ENCODE results near the gene CTAGE4.
"Not testable (repeated sequence)": the region's sequence is repeated elsewhere in the genome, so short reads cannot be mapped to it uniquely, and the experiment has no call there.

CTAGE4 gene, protein sequence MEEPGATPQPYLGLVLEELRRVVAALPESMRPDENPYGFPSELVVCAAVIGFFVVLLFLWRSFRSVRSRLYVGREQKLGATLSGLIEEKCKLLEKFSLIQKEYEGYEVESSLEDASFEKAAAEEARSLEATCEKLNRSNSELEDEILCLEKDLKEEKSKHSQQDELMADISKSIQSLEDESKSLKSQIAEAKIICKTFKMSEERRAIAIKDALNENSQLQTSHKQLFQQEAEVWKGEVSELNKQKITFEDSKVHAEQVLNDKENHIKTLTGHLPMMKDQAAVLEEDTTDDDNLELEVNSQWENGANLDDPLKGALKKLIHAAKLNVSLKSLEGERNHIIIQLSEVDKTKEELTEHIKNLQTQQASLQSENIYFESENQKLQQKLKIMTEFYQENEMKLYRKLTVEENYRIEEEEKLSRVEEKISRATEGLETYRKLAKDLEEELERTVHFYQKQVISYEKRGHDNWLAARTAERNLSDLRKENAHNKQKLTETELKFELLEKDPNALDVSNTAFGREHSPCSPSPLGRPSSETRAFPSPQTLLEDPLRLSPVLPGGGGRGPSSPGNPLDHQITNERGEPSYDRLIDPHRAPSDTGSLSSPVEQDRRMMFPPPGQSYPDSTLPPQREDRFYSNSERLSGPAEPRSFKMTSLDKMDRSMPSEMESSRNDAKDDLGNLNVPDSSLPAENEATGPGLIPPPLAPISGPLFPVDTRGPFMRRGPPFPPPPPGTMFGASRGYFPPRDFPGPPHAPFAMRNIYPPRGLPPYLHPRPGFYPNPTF

GRCh38 chr7:144183166-144183565 lies at the start of gene CTAGE4:
Gene CTAGE4, plus strand, starts transcription at chr7:144183466. Its CDS starts 38 bp downstream, at chr7:144183504.
- DNase-seq: not testable (repeated sequence)

- no peak for DNase-seq
These were observed 49.1 kb upstream of the CTAGE4 start for GRCh38 chr7:144134116-144134515.

- DNase-seq: no peak
These were observed 45.8 kb upstream of the CTAGE4 start for GRCh38 chr7:144137501-144137900.

- no peak for DNase-seq
These were observed 41.1 kb upstream of the CTAGE4 start for GRCh38 chr7:144142187-144142586.

- no peak for DNase-seq
These were observed 38.8 kb upstream of the CTAGE4 start for GRCh38 chr7:144144426-144144825.

DNA sequence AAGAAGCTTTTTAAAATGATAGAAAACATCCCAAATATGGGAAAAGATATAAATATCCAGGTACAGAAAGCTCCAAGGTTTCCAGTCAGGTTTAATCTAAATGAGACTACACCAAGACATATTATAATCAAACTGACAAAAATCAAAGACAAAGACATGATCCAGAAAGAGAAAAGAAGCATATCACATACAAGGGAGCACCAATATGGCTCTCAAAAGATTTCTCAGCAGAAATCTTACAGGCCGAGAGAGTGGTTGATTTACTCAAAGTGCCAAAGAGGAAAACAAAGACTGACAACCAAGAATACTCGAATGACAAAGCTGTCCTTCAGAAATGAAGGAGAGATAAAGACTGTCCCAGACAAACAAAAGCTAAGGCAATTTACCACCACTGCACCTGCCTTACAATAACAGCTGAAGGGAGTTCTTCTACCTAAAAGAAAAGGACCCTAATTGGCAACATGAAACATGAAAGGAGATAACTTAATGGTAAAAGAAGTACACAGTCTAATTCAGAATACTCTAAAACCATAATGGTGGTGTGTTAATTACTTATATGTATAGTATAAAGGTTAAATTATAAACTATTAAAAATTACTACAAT lies 34.9 kb upstream of the CTAGE4 start:
- DNase-seq: no peak

DNA sequence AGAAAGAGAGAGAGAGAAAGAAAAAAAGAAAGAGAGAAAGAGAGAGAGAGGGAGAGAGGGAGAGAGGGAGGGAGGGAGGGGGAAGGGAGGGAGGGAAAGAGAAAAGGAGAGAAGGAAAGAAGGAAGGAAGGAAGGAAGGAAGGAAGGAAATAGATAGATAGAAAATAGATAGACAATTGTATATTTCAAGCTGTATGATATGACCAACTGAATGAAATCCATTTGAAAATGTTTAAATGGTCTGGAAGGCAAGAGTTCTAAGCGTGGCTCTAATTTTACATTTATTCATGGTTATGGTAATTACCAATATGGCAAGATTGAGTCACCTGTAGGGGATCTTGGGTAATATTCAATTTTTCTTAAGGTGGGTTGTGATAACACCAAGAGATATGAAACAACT lies 24.4 kb upstream of the CTAGE4 start:
- DNase-seq: no peak

DNA sequence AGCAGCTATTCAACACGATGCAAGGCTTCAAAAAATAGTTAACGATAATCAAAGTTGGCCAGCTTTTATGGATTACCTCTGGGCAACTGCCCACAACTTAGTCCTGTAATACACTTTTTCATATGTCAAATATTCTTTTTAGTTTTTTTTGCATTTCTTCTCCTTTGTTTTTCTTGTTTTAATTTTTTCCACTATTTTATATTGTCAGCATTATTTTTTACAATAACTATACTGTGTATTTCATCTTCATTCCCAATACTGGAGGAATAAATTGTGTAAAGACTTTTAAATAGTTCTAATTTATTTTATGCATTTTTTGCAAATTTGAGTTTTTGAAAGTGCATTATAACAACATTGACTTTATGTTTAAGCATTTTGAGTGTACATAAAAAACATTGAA lies 18.5 kb upstream of the CTAGE4 start:
- DNase-seq: no peak

DNA sequence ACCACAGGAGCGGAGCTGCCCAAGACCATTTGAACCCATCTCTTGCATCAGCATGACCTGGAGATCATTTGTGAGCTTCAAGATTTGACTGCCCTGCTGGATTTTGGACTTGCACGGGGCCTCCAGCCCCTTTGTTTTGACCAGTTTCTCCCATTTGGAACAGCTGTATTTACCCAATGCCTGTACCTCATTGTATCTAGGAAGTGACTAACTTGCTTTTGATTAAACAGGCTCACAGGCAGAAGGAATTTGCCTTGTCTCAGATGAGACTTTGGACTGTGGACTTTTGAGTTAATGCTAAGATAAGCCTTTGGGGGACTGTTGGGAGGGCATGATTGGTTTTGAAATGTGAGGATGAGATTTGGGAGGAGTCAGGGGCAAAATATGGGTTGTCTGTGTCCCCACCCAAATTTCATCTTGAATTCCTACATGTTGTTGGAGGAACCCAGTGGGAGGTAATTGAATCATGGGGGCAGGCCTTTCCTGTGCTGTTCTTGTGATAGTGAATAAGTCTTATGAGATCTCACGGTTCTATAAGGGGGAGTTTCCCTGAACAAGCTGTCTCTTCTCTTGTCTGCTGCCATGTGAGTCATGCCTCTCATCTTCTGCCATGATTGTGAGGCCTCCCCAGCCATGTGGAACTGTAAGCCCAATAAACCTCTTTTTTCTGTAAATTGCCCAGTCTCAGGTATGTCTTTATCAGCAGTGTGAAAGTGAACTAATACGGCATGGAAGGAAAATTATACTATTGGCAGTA lies 11.5 kb upstream of the CTAGE4 start:
- DNase-seq: not testable (repeated sequence)

DNA sequence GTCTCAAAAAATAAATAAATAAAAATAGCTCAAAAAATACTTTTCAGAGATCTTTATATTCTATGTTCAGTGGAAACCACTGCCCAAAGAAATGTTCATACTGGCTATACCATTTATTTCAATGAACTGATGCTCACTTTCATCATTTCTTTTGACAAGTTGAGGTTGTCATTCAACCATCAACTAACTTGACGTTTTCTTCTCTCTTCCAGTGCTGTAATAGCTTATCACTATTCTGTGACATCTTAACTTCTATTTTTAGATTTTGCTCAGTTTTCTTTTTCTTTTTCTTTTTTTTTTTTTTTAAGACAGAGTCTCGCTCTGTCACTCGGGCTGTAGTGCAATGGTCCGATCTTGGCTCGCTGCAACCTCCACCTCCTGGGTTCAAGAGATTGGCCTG lies 8.7 kb upstream of the CTAGE4 start:
- DNase-seq: no peak

DNA sequence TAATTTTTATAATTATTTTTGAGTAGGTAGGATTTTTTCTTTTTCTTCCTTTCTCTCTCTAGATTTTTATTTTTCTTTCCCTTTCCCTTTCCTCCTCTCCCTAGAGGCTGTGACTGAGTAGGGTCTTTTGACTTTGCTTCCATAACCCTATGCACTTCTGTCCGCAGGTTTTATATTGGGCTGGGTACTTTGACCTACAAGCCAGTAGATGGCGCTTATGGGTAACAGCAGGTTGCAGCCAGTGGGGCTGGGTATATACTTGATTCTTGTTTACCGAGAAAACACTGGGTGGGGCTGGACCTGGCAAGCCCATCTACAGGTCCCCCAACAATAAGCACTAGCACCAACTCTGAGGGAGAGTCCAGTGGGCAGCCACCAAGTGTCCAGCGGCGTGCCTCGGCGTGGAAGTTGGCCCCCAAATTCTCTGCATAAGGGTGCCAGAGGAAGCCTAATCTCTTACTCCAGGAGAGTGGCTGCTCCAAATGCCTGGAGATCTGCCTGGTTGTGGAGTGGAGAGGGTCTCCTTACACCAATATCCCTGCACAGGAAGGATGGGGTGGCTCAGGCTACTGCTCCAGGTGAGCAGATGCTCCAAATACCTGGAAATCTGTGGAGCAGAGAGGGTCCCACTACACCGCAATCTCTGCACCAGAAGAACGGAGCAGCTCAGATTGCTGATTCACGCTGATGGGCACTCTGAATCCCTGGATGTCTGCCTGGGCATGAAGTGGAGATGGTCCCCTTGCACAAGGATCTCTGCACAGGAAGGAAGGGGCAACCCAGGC lies 4.7 kb upstream of the CTAGE4 start:
- DNase-seq: not testable (repeated sequence)

DNA sequence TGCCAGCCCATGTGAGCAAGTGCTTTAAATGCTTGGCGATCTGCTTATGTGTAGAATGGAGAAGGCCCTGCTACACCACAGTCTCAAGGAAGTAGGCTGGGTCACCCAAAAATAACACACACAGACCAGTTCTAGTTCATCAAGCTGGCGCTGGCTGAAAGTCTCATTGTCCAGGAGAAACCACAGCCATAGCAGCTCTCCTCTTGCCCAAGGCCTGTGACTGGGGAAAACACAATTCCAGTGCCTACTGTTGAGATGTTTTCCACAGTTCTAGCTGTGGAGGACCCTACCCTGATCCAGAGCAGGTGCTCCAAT lies 4.1 kb upstream of the CTAGE4 start:
- not testable (repeated sequence) for DNase-seq

GRCh38 chr7:144187848-144188247 lies 4.6 kb downstream of the CTAGE4 start:
- DNase-seq: not testable (repeated sequence)

GRCh38 chr7:144188578-144189171 lies 5.4 kb downstream of the CTAGE4 start:
- DNase-seq: not testable (repeated sequence)

DNA sequence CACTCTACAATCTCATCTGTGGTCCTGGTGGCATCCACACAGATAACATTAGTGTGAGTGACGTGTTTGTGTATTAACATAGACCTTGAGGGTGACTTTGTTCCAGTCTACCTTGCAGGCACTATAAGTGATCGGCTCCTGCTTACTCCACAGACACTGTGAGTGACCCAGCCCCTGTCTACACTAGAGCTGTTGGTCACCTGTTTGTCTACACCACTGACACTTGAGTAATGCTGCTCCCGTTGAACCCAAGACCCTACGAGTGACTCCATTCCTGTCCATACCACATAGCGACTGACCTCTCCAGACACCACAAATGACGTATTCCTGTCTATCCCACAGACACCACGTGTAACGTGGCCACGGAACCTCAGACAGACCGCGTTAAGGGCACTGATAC lies 10.5 kb downstream of the CTAGE4 start:
- not testable (repeated sequence) for DNase-seq

DNA sequence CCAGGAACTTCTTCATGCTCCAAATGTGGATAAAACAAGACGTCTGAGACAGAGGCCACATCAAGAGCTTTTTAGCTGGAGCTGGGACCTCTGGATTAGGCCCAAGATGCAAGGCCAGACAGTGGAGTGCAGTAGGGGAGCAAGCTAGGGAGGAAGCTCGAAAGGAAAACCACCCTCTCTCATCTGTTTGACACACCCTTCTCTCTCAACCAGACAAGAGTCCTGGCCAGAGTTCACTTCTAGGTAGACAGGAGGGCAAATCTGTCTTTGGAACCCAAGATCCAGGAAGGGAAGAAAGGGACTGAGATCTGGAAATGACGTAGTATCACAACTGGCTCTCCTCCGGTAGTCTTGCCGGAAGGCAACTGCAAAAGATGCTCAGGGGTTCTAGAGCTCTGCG lies 11.2 kb downstream of the CTAGE4 start:
- DNase-seq: not testable (repeated sequence)

DNA sequence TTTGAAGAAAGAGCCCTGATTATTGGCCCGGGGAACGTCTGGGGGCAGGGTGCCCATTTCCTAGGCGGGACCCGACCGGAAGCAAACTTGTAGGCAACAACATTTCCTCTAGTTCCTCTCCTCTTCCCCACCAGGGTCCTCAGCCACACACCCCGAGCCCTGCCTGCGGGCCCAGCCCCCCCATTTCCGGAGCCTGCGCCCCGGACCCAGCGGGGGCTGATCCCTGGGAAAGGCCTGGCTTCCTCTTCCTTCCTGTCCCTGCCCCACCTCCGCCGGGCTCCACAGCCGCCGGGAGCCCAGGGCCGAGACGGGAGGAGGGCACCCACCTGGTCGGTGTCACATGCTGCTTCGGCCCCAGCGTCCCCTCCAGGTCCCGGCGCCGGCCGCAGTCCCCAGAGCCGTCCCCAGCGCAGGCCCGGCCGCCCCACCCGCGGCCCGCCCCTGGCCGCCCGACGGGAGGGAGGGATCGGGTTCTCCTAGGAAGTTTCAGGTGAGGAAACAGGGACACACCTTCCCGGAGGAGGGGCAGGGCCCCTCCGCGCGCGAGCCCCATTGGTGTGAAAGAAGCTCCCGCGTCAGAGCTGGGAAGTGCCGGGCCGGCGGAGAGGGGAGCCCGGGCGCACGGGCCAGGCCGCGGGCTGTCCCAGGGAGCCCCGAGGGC lies 12.1 kb downstream of the CTAGE4 start, which contains the start of gene ARHGEF35:
Gene ARHGEF35, minus strand, starts transcription at position 622 of the 661 bp plus-strand sequence. CDS start 7,450 bp downstream, outside the sequence.
- not testable (repeated sequence) for DNase-seq

DNA sequence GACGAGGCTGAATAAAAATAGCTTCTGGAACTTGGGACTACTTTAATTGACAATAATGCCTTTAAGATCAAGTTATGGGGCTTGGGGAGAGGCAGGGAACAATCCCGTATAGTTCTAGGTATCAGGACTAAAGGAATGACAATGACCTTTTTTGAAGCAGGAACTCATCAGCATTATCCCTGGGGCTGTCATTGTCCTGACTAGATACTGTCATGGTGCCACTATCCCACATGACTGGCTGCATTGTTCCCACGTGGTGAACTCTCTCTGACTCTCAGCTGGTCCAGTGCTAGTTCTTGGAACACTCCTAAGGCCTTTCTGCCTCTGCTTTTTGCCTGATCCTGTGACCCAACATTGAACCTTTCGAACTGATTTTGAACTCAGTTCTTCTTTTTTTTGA lies 15.7 kb downstream of the CTAGE4 start:
- not testable (repeated sequence) for DNase-seq

DNA sequence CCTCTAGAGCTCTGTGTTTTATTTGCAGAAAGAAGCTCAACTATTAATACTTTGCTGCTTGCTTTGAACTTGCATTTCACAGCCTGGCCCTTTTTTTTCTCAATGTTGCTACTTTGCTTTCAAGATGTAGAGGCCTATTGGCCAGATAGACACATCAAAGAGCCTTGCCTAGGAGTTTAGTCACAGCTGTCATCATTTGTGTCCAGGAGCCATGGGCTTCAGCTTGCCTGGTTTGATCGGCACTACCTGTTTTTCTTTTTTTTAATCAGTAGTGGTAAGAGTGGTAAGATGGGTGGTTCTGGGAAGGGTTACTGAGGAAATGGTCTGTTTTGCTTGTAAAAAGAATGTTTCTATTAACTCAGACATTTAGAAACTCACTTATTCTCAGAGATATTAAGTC lies 18.7 kb downstream of the CTAGE4 start:
- DNase-seq: not testable (repeated sequence)

DNA sequence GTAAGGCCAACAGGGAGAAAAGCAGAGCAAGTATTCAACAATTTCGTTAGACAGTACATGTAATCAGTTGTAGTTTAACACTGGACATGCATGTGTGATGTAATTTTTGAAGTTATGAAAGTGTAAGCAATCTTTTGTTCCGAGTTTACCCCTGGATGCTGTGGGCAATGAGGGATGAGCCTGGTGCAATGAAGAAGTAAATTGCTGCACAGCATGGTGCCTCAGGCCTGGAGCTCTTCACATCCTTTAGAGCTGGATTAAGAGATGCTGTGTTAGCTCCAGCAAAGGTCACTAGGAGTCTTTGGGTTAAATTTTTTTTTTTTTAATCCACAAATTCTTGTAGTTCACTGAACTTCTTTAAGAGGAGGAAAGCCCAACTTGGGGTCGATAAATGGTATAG lies 19.8 kb downstream of the CTAGE4 start:
- DNase-seq: not testable (repeated sequence)

- DNase-seq: not testable (repeated sequence)
These were observed 22.0 kb downstream of the CTAGE4 start for GRCh38 chr7:144205306-144205705.
